Dermis microvascular lymphatic vessel endothelial cell (primary cell): ENCODE measurements around the gene CHRNB2. TPM values are rescaled to one million over a fixed set of nuclear protein-coding genes. Genes with fewer than 3 reads are reported as not detected.

Experiments used
- DNase-seq, 2 donors: peaks; one replicate each; pipeline versions ENCODE4 v3.0.0 to v3.0.0-alpha.2; 2010; ENCODE audit warnings: low read depth in 2 of 2
- total RNA-seq: library from RNA; depleted of rRNA; stranded (reverse); fragments of >200 nt; gene quantifications from 2 replicates; pipeline ENCODE4 v1.2.1, GENCODE V29; 2014

The CHRNB2 gene
- total RNA-seq, 1 donor from 2014 or later = under 0.01 TPM

GRCh38 chr1:154609398-154610380 lies 42.1 kb downstream of the CHRNB2 start:
- no peak for DNase-seq

- DNase-seq = no peak
Observed at GRCh38 chr1:154611150-154611862, 43.7 kb downstream of the CHRNB2 start.

- no peak for DNase-seq
Observed at GRCh38 chr1:154614247-154614646, 46.7 kb downstream of the CHRNB2 start.

GRCh38 chr1:154614901-154615300 lies 47.3 kb downstream of the CHRNB2 start:
- DNase-seq = no peak

- DNase-seq = no peak
Observed at GRCh38 chr1:154615411-154615810, 47.8 kb downstream of the CHRNB2 start.

- peak in 1 of 2 donors; percentile 29 for DNase-seq
Observed at GRCh38 chr1:154616659-154617345, 49.2 kb downstream of the CHRNB2 start.

GRCh38 chr1:154619181-154619948 lies 51.8 kb downstream of the CHRNB2 start:
- no peak for DNase-seq

- no peak for DNase-seq
Observed at GRCh38 chr1:154620751-154621150, 53.2 kb downstream of the CHRNB2 start.

- no peak for DNase-seq
Observed at GRCh38 chr1:154621875-154622274, 54.3 kb downstream of the CHRNB2 start.

- no peak for DNase-seq
Observed at GRCh38 chr1:154622503-154623039, 55.0 kb downstream of the CHRNB2 start.

- no peak for DNase-seq
Observed at GRCh38 chr1:154623358-154623757, 55.8 kb downstream of the CHRNB2 start.

- DNase-seq = no peak
Observed at GRCh38 chr1:154624746-154625643, 57.4 kb downstream of the CHRNB2 start.

- DNase-seq = no peak
Observed at GRCh38 chr1:154626456-154627256, 59.1 kb downstream of the CHRNB2 start.

- peak; percentile 82 to 93 for DNase-seq
Observed at GRCh38 chr1:154627257-154628120, 59.9 kb downstream of the CHRNB2 start.

- DNase-seq = no peak
Observed at GRCh38 chr1:154628121-154628405, 60.5 kb downstream of the CHRNB2 start.

- DNase-seq = no peak
Observed at GRCh38 chr1:154629061-154629674, 61.6 kb downstream of the CHRNB2 start.
